IMR-90 (cell line): ENCODE results near the gene BRD1. TPM values are rescaled to one million over a fixed set of nuclear protein-coding genes. Genes with fewer than 3 reads are reported as not detected.

Experiments used
- ATAC-seq: fragments of 200-7000 bp; cut with Tn5 transposase; 2 replicates; pipeline ENCODE4 v1.9.1; 2020; ENCODE audit warnings: low read depth, mild to moderate bottlenecking, moderate library complexity
- BruUV-seq: library from RNA; stranded (reverse); fragments of 400-500 nt; replicated peaks from 2 replicates; lab custom pipeline; 2021; lab: Mats Ljungman, UMichigan
- CTCF ChIA-PET: fragments of 300-600 bp; formaldehyde crosslinking; extraction: SDS; loops from one replicate; lab custom pipeline; 2021; ENCODE audit warnings: antibody characterized with exemption; lab: Yijun Ruan, JAX
- POLR2A ChIA-PET: fragments of 300-600 bp; sonication (Branson Sonifier 250); formaldehyde crosslinking; loops from one replicate; lab custom pipeline; 2022; ENCODE audit warnings: antibody characterized with exemption; ENCODE audit not compliant: unreplicated experiment; lab: Charles Lee
- DNase-seq: peaks from one replicate; pipeline ENCODE4 v3.0.0; 2013
- H2AFZ ChIP-seq: replicated peaks from 2 replicates; pipeline ENCODE3; 2013; ENCODE audit warnings: low read length, mild to moderate bottlenecking; ENCODE audit not compliant: poor library complexity
- H2AK5ac ChIP-seq: 2 replicates; pipeline ENCODE4 v1.6.1; 2013; ENCODE audit warnings: low read depth, low read length, inconsistent platforms
- H2AK9ac ChIP-seq: replicated peaks from 2 replicates; pipeline ENCODE3; 2013; ENCODE audit warnings: mild to moderate bottlenecking, low read depth, low read length, moderate library complexity; ENCODE audit not compliant: poor library complexity
- H2BK120ac ChIP-seq: 2 replicates; pipeline ENCODE4 v1.6.1; 2013; ENCODE audit warnings: low read depth, low read length, inconsistent platforms
- H2BK15ac ChIP-seq: 3 replicates; pipeline ENCODE4 v1.6.1; 2013; ENCODE audit warnings: low read depth, low read length, inconsistent platforms
- H2BK20ac ChIP-seq: 2 replicates; pipeline ENCODE4 v1.6.1; 2013; ENCODE audit warnings: low read depth, mild to moderate bottlenecking, inconsistent platforms, low read length, moderate library complexity
- H2BK5ac ChIP-seq: 2 replicates; pipeline ENCODE4 v1.6.1; 2013; ENCODE audit warnings: mild to moderate bottlenecking, low read depth, low read length, inconsistent platforms; ENCODE audit not compliant: poor library complexity, severe bottlenecking
- H3K14ac ChIP-seq: replicated peaks from 2 replicates; pipeline ENCODE4 v1.6.1; 2013; ENCODE audit warnings: low read depth, low read length, inconsistent platforms
- H3K18ac ChIP-seq: 2 replicates; pipeline ENCODE4 v1.6.1; 2013; ENCODE audit warnings: low read depth, low read length, control low read depth
- H3K23ac ChIP-seq: 2 replicates; pipeline ENCODE4 v1.6.1; 2013; ENCODE audit warnings: low read depth, low read length, inconsistent platforms
- H3K27ac ChIP-seq: 2 replicates; pipeline ENCODE4 v1.5.1; 2013; ENCODE audit warnings: mild to moderate bottlenecking, control low read depth, low read length; ENCODE audit not compliant: insufficient read depth
- H3K27me3 ChIP-seq: 2 replicates; pipeline ENCODE4 v1.6.1; 2013; ENCODE audit warnings: low read length; ENCODE audit not compliant: control insufficient read depth, insufficient read depth
- H3K36me3 ChIP-seq: 2 replicates; pipeline ENCODE4 v1.6.1; 2013; ENCODE audit warnings: low read length, mixed read lengths; ENCODE audit not compliant: control insufficient read depth, insufficient read depth
- H3K4ac ChIP-seq: 2 replicates; pipeline ENCODE4 v1.6.1; 2013; ENCODE audit warnings: low read depth, low read length, inconsistent platforms
- H3K4me1 ChIP-seq: 2 replicates; pipeline ENCODE4 v1.6.1; 2013; ENCODE audit warnings: low read length, mixed read lengths; ENCODE audit not compliant: control insufficient read depth, insufficient read depth
- H3K4me2 ChIP-seq: 2 replicates; pipeline ENCODE4 v1.6.1; 2013; ENCODE audit warnings: low read depth, mild to moderate bottlenecking, control low read depth, low read length, moderate library complexity
- H3K4me3 ChIP-seq: 2 replicates; pipeline ENCODE4 v1.5.1; 2013; ENCODE audit warnings: low read depth, mild to moderate bottlenecking, control low read depth, low read length, moderate library complexity; ENCODE audit not compliant: insufficient read depth
- H3K56ac ChIP-seq: 2 replicates; pipeline ENCODE4 v1.6.1; 2013; ENCODE audit warnings: low read length, inconsistent platforms; ENCODE audit not compliant: insufficient read depth; ENCODE audit errors: extremely low read depth
- H3K79me1 ChIP-seq, 2 experiments: 2 replicates each; pipeline ENCODE4 v1.6.1; 2013; ENCODE audit warnings: low read length in 2 of 2, inconsistent platforms in 1 of 2, low read depth in 1 of 2
- H3K9ac ChIP-seq: 2 replicates; pipeline ENCODE4 v1.6.1; 2013; ENCODE audit warnings: low read depth, low read length, control low read depth
- H3K9me1 ChIP-seq: 2 replicates; pipeline ENCODE4 v1.6.1; 2013; ENCODE audit warnings: low read length, inconsistent platforms; ENCODE audit not compliant: insufficient read depth
- H3K9me3 ChIP-seq: 2 replicates; pipeline ENCODE4 v1.6.1; 2013; ENCODE audit warnings: low read length; ENCODE audit not compliant: control insufficient read depth, insufficient read depth
- H4K20me1 ChIP-seq: 2 replicates; pipeline ENCODE4 v1.6.1; 2013; ENCODE audit warnings: low read length, inconsistent platforms; ENCODE audit not compliant: insufficient read depth
- H4K5ac ChIP-seq: 2 replicates; pipeline ENCODE4 v1.6.1; 2013; ENCODE audit warnings: mild to moderate bottlenecking, low read depth, low read length, control low read depth
- H4K8ac ChIP-seq, 2 experiments: 2 replicates each; pipeline ENCODE4 v1.6.1; 2013; ENCODE audit warnings: low read depth in 2 of 2, low read length in 2 of 2, control low read depth in 1 of 2, inconsistent platforms in 1 of 2
- H4K91ac ChIP-seq: 2 replicates; pipeline ENCODE4 v1.6.1; 2013; ENCODE audit warnings: low read depth, low read length, inconsistent platforms; ENCODE audit not compliant: insufficient read depth
- RAD21 ChIP-seq: IDR thresholded peaks from 2 replicates; pipeline ENCODE4 v1.6.1; 2012; ENCODE audit warnings: low read length, improper control_type of control experiment
- WGBS, 2 experiments: methylation state at CpG; one replicate each; pipeline versions ENCODE4 v1.1.5 to v1.1.7; 2013; ENCODE audit warnings: missing lambda C conversion rate in 2 of 2; ENCODE audit not compliant: insufficient read length in 1 of 2; ENCODE audit errors: extremely low coverage in 2 of 2; 5-methylcytosine and 5-hydroxymethylcytosine counted together
- dilution Hi-C: fragments of 300-500 bp; cut with HindIII; formaldehyde crosslinking; loops from one replicate; pipeline ENCODE4 v1.14.3; 2018; ENCODE audit warnings: low sequenced_read_pairs; ENCODE audit not compliant: unreplicated experiment
- in situ Hi-C: fragments of 300-500 bp; cut with MboI; formaldehyde crosslinking; loops from 3 replicates; pipeline ENCODE4 v1.14.3; 2019; ENCODE audit warnings: low sequenced_read_pairs, inconsistent platforms, mixed read lengths
- intact Hi-C: fragments of 100-400 bp; cut with micrococcal nuclease; formaldehyde crosslinking; loops from 2 replicates; pipeline ENCODE4 v1.10.0; 2022
- polyA plus RNA-seq, 3 experiments: library from polyadenylated mRNA; depleted of rRNA; stranded (reverse); fragments of >200 nt; gene quantifications; 2 replicates each; pipeline ENCODE4 v1.2.3, GENCODE V29; 2012; ENCODE audit warnings: low replicate concordance in 1 of 3
- total RNA-seq: library from RNA; depleted of rRNA; stranded (reverse); fragments of >200 nt; gene quantifications from 2 replicates; pipeline ENCODE4 v1.2.3, GENCODE V29; 2012

BRD1 gene
- total and polyA plus RNA-seq, 2 of the 4 experiments (the other 2 are of a cell fraction), result 10.0 to 10.6 TPM

DNA sequence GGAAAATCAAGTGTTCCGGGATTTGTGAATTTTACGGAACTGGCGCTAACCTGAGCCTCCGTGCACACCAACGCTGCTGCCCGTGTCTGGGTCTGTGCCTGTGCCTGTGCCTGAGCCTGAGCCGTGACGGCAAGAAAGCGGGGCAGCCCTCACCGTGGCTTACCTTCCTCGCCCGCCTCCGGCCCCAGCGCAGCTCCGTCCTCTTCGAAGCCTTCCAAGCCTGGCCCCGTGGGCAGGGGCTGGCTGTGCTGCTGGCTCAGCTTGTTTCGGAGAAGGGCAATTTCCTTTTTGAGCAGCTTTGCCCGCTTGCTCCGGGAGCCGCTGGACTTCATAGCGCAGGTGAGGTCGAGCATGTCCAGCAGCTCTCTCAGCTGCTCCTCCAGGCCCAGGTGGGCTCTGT lies 33.8 kb downstream of the BRD1 start:
- Histone ChIP-seq H3K27me3 (no peaks in the 10 kb centered on the region), H3K4me2 (no peak overlapping the region), H2AK9ac (no peak overlapping the region), H2AK5ac (no peak overlapping the region), H3K4ac (no peak overlapping the region), H4K20me1 (peaks cover 86% of the 10 kb centered on the region), H3K23ac (no peak overlapping the region), H3K56ac (no peak overlapping the region), H2BK120ac (no peak overlapping the region), H3K79me1 (peaks cover 29 to 79% of the 10 kb centered on the region in 2 experiments), H3K4me3 (no peak overlapping the region), H3K4me1 (peaks cover 13% of the 10 kb centered on the region), H3K27ac (no peak overlapping the region), H3K36me3 (peaks cover 72% of the 10 kb centered on the region), H3K14ac (no peak overlapping the region), H2BK20ac (no peak overlapping the region), H4K8ac (no peak overlapping the region), H3K9ac (no peak overlapping the region), H2BK15ac (no peak overlapping the region), H2AFZ (no peak overlapping the region), H4K91ac (no peak overlapping the region), H4K5ac (no peak overlapping the region), H3K9me3 (no peaks in the 10 kb centered on the region), H3K18ac (no peak overlapping the region), H2BK5ac (no peak overlapping the region), H3K9me1 (no peaks in the 10 kb centered on the region; the same call in 1 of the 2 replicates)
- TF ChIP-seq RAD21, result no peak
- ChIA-PET CTCF (no interaction called here), POLR2A (no interaction called here)
- ATAC-seq, result no peak
- intact Hi-C loops, result no loop called here
- WGBS, 2 experiments, result 96% methylated on average over 23 of the region's 23 CpGs; no CpG with 5 or more reads in 1 of the 2 experiments
- no TSS peak for BruUV-seq
- DNase-seq, result no peak
- in situ Hi-C loops, result no loop called here
- dilution Hi-C loops, result no loop called here
